GM12864 (cell line): ENCODE measurements around the gene PPP1R14B.
A peak's percentile ranks its signal among the peaks of the same experiment; 100 is the strongest.

Source experiments
- DNase-seq: peaks from one replicate; pipeline ENCODE4 v3.0.0-alpha.2; 2011; ENCODE audit warnings: low read depth
- H3K4me3 ChIP-seq: 2 replicates; pipeline ENCODE4 v1.5.1; 2011; ENCODE audit warnings: mild to moderate bottlenecking, low read depth, low read length, control low read depth
- TF ChIP-seq, protein P1 (sequence below): IDR thresholded peaks from 2 replicates; pipeline ENCODE4 v1.5.1; 2011; ENCODE audit warnings: low read depth, mild to moderate bottlenecking, moderate library complexity, low read length, control low read depth, inconsistent platforms; ENCODE audit errors: missing control alignments

The PPP1R14B gene

DNA sequence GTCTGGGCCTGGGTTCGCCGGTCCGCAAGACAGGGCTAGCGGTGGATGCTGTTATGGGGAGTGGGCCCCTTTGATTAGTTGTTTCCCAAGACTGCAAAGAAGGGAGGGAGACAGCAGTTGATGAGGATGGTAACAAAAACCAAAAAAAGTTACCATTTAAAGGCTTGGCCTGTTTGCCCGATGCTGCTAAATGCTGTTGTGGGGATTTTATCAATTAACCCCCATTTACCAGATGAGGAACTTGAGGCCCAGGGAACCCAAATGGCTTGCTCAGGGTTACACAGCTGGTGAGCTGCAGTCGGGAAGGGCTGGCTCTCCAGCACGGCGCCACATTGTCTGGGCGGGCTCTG is 24.1 kb downstream of the PPP1R14B start:
- DNase-seq: no peak
- TF ChIP-seq, protein P1, sequence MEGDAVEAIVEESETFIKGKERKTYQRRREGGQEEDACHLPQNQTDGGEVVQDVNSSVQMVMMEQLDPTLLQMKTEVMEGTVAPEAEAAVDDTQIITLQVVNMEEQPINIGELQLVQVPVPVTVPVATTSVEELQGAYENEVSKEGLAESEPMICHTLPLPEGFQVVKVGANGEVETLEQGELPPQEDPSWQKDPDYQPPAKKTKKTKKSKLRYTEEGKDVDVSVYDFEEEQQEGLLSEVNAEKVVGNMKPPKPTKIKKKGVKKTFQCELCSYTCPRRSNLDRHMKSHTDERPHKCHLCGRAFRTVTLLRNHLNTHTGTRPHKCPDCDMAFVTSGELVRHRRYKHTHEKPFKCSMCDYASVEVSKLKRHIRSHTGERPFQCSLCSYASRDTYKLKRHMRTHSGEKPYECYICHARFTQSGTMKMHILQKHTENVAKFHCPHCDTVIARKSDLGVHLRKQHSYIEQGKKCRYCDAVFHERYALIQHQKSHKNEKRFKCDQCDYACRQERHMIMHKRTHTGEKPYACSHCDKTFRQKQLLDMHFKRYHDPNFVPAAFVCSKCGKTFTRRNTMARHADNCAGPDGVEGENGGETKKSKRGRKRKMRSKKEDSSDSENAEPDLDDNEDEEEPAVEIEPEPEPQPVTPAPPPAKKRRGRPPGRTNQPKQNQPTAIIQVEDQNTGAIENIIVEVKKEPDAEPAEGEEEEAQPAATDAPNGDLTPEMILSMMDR: no peak
- no peak overlapping the region for H3K4me3 ChIP-seq

DNA sequence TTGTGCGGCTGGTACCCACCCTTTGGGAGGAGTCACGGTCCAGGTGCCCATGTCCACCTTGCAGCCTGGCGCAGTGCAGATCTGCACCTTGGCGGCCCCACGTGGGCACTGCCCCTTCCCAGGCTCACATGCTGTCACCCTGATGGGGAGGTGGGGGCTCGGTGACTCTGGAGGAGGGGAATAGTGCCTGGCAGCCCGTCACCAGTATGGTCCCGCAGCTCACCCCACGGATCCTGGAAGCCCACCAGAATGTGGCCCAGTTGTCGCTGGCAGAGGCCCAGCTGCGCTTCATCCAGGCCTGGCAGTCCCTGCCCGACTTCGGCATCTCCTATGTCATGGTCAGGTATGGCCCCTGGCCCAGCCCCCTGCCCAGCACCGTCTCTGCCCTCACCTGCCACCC is 25.9 kb downstream of the PPP1R14B start:
- DNase-seq: no peak
- H3K4me3 ChIP-seq: no peak overlapping the region
- TF ChIP-seq, protein P1: no peak

DNA sequence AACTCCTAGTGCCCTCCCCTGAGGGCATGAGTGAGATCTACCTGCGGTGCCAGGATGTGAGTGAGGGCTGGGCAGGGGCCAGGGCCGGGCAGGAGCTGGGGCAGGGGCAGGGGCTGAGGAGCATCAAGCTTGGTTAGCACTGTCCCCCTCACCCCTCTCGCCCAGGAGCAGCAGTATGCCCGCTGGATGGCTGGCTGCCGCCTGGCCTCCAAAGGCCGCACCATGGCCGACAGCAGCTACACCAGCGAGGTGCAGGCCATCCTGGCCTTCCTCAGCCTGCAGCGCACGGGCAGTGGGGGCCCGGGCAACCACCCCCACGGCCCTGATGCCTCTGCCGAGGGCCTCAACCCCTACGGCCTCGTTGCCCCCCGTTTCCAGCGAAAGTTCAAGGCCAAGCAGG is 26.5 kb downstream of the PPP1R14B start:
- no peak overlapping the region for H3K4me3 ChIP-seq
- no peak for DNase-seq
- TF ChIP-seq, protein P1: no peak

DNA sequence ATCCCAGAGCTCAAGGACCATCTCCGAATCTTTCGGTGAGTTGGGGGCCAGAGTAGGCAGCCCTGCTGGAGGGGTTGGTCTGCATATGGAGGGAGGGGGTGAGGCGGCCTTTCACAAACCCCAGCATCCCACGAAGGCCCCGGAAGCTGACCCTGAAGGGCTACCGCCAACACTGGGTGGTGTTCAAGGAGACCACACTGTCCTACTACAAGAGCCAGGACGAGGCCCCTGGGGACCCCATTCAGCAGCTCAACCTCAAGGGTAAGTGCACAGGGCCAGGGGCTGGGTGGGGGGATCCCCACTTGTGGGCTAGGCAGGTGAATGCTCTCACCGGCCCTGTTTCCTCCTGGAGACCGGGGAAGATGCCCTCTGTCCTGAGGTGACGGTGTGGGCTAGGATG is 27.0 kb downstream of the PPP1R14B start:
- TF ChIP-seq, protein P1: no peak

DNA sequence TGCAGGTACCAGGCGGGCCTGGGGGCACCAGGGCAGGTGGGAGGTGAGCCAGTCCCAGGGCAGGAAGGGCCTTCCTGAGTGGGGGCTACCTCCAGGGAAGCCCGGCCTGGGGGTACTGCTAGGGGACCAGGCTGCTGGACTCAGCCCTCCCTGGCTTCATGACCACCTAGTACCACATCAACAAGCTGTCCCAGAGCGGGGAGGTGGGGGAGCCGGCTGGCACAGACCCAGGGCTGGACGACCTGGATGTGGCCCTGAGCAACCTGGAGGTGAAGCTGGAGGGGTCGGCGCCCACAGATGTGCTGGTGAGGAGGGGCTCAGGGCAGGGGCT is 27.4 kb downstream of the PPP1R14B start:
- no peak for DNase-seq
- TF ChIP-seq, protein P1: no peak
- H3K4me3 ChIP-seq: no peak overlapping the region

More for the DNA sequence above, 27.0 kb downstream of the PPP1R14B start:
- no peak for DNase-seq
- no peak overlapping the region for H3K4me3 ChIP-seq

DNA sequence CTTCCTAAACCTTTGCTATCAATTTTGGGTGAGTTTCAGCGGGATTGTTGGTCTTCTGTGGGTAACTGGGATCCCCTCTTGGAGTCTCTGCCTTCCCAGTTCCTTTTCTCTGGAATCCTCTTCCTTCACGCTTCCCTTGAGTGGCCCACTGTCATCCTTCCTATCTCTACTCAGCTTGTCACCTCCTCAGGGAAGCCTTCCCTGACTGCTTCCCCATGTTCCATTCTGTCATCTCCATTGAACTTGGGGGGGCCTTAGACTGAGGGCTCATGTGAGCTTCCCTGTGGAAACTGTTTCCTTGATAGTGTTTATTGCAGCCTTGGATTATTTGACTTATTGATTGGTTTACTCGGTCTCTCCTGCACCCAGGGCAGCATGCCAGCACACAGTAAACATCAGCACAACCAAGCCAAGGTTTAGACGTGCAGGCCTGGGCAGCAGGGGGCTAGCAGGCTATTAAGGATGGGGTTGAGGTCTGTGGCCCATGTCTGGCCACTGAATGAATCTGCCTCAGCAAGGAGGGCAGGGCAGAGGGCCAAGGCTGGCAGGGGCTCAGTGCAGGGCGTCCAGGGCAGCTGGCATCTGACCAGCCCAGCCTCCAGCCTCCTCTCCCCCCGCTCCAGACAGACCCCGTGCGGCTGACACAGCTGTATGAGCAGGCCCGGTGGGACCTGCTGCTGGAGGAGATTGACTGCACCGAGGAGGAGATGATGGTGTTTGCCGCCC is 28.0 kb downstream of the PPP1R14B start:
- TF ChIP-seq, protein P1: no peak
- DNase-seq: no peak
- no peak overlapping the region for H3K4me3 ChIP-seq

DNA sequence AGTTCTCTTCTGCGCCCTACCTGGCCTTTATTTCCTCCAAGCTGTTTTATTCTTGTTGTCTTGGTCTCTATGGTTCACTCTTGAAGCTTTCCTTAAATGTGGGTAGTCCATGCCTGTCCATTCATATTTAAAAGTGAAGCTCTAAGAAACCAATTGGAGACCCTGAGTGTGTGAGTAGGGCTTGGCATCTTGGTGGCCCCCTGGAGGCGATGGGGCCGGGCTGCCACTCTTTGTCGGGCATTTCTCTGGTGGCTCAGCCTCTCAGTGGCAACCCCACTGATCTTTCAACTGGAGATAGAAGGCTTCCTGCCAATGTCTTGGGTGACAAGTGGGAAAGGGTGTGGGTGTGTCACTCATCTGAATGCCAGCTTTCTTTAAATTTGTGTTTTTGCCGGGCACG is 29.9 kb downstream of the PPP1R14B start:
- no peak overlapping the region for H3K4me3 ChIP-seq
- no peak for DNase-seq
- TF ChIP-seq, protein P1: peak; percentile 8
